ENCODE data around the gene LDHD.
A peak's percentile ranks its signal among the peaks of the same experiment; 100 is the strongest.

Gene LDHD

DNA sequence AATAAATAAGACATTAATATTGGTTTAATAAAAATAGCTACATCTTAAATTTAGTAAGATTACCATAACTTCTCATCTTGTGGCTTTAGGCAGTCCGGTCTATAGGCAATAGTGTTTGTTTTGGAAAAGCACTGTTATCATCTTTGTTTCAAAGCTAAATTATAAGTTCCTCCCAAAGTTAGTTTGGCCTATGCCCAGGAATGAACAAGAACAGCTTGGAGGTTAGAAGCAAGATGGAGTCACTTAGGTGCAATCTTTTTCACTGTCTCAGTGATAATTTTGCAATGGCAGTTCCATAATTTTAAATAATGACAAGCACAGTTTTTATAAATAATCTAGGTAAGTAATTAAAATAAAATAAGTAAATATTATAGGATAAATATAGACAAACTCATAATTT, 6.0 kb upstream of the LDHD start:
- Mint-ChIP-seq H3K4me3 (no peak overlapping the region), H3K9me3 (ENCODE audit: low read depth) (peaks cover 6% of the 10 kb centered on the region), H3K27me3 (no peaks in the 10 kb centered on the region), H3K4me1 (ENCODE audit: low read depth) (no peaks in the 10 kb centered on the region), H3K27ac (no peak overlapping the region), H3K36me3 (peaks cover 5% of the 10 kb centered on the region)

GRCh38 chr16:75121949-75122568, 5.5 kb upstream of the LDHD start:
- Mint-ChIP-seq H3K9me3 (ENCODE audit: low read depth) (peaks cover 6% of the 10 kb centered on the region), H3K36me3 (peaks cover 5% of the 10 kb centered on the region), H3K27me3 (no peaks in the 10 kb centered on the region), H3K4me1 (ENCODE audit: low read depth) (no peaks in the 10 kb centered on the region), H3K27ac (no peak overlapping the region), H3K4me3 (no peak overlapping the region)

DNA sequence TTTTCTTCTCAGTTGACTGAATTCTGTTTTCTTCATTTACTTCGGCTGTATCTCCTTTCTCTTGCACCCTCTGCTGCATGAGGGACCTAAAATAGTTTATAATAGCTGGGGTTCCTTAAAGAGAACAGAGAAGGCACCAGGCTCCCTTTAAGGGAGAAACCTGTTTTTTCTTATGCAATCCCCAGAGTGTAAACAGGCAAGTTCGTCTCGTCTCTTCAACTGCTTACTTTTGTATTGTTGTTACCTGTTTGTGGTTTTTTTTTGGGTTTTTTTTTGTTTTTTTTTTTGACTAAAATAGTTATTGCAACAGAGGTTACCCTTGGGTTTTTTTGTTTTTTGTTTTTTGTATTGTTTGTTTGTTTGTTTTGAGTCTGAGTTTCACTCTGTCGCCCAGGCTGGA, 3.7 kb upstream of the LDHD start:
- H3K9me3 Mint-ChIP-seq (ENCODE audit: low read depth) = peaks cover 6% of the 10 kb centered on the region
- H3K4me1 Mint-ChIP-seq (ENCODE audit: low read depth) = no peaks in the 10 kb centered on the region
- H3K27me3 Mint-ChIP-seq = no peaks in the 10 kb centered on the region
- no peak overlapping the region for H3K4me3 Mint-ChIP-seq
- H3K27ac Mint-ChIP-seq = no peak overlapping the region
- peaks cover 5% of the 10 kb centered on the region for H3K36me3 Mint-ChIP-seq

DNA sequence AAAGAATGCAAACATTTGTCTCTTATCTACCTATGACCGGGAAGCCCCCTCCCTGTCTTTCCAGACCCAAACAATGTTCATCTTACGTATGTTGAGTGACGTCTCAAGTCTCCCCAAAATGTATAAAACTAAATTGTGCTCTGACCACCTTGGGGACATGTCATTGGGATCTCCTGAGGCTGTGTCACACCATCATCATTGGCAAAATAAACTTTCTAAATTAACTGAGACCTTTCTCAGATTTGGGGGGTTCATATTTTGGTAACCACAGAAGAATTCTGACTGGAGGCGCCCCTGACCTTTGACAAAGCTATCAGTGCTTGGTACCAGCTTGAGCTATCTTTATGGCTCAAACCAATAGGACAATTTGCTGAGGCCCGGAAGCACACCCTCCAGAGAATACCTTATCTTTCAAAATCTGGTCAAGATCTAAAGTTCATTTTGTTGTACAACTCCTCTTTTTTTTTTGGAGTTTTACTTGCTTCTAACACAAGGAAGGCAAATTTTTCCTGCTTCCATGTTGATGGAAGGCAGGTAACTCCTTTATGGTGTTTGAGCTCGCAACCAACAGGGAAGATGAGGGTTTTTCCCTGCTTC, 2.5 kb upstream of the LDHD start:
- H3K9me3 Mint-ChIP-seq (ENCODE audit: low read depth) = peaks cover 6% of the 10 kb centered on the region
- H3K36me3 Mint-ChIP-seq = peaks cover 5% of the 10 kb centered on the region
- no peaks in the 10 kb centered on the region for H3K4me1 Mint-ChIP-seq (ENCODE audit: low read depth)
- H3K4me3 Mint-ChIP-seq = no peak overlapping the region
- H3K27ac Mint-ChIP-seq = no peak overlapping the region
- no peaks in the 10 kb centered on the region for H3K27me3 Mint-ChIP-seq

- H3K27me3 Mint-ChIP-seq = peaks cover 2% of the 10 kb centered on the region
- H3K9me3 Mint-ChIP-seq (ENCODE audit: low read depth) = peaks cover 1% of the 10 kb centered on the region
- no peak overlapping the region for H3K4me3 Mint-ChIP-seq
- H3K27ac Mint-ChIP-seq = no peak overlapping the region
- no peaks in the 10 kb centered on the region for H3K4me1 Mint-ChIP-seq (ENCODE audit: low read depth)
- H3K36me3 Mint-ChIP-seq = peaks cover under 1% of the 10 kb centered on the region
Measured at GRCh38 chr16:75116911-75117245, 298 bp upstream of the LDHD start.

- H3K27me3 Mint-ChIP-seq = peaks cover 4% of the 10 kb centered on the region
- H3K27ac Mint-ChIP-seq = no peak overlapping the region
- no peaks in the 10 kb centered on the region for H3K36me3 Mint-ChIP-seq
- H3K9me3 Mint-ChIP-seq (ENCODE audit: low read depth) = no peaks in the 10 kb centered on the region
- H3K4me3 Mint-ChIP-seq = no peak overlapping the region
- H3K4me1 Mint-ChIP-seq (ENCODE audit: low read depth) = peaks cover 12% of the 10 kb centered on the region
Measured at GRCh38 chr16:75114946-75115825, 1.4 kb downstream of the LDHD start.

- no peak overlapping the region for H3K27ac Mint-ChIP-seq
- H3K4me3 Mint-ChIP-seq = no peak overlapping the region
- no peaks in the 10 kb centered on the region for H3K9me3 Mint-ChIP-seq (ENCODE audit: low read depth)
- no peaks in the 10 kb centered on the region for H3K36me3 Mint-ChIP-seq
- peaks cover 20% of the 10 kb centered on the region for H3K4me1 Mint-ChIP-seq (ENCODE audit: low read depth)
- H3K27me3 Mint-ChIP-seq = peaks cover 4% of the 10 kb centered on the region
Measured at GRCh38 chr16:75114179-75114945, 2.2 kb downstream of the LDHD start.

GRCh38 chr16:75113541-75114121, 2.9 kb downstream of the LDHD start:
- Mint-ChIP-seq H3K9me3 (ENCODE audit: low read depth) (no peaks in the 10 kb centered on the region), H3K4me3 (no peak overlapping the region), H3K27me3 (peaks cover 4% of the 10 kb centered on the region), H3K4me1 (ENCODE audit: low read depth) (peaks cover 27% of the 10 kb centered on the region), H3K27ac (no peak overlapping the region), H3K36me3 (no peaks in the 10 kb centered on the region)

DNA sequence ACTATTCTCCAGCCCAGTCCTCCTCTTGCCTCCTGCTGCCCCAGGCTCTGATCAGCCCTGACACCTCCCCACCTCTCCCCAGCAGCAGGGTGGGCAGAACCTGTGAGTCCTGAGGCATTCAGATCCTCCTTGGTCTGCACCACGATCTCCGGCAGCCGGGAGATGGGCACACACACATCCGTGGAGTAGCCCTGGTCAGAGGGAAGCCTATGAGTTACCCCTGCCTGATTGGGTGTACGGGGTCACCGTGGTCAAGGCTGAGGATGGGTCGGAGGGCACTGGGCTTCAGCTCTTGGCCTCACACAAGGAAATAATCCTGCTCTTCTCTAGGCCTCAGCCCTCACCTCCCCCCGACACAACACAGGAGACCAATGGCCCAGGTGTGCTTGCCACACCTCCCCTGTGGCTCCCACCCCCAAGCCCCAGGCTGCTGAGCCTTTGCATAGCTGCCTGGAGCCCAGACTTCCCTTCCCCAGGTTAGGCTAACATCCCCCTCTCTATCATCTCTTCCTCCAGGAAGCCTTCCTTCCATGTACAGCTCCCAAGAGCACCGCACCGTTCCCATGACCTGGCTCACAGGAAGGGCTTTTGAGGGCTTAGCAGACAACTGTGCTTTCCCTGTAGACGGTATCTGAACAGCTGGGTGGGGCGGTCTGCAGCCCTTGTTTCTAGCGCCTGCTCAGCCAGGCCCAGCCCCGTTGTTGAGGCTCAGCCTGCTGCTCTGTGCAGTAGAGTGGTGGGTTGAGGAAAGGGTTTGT, 3.7 kb downstream of the LDHD start:
- peaks cover 4% of the 10 kb centered on the region for H3K27me3 Mint-ChIP-seq
- no peak overlapping the region for H3K27ac Mint-ChIP-seq
- no peak overlapping the region for H3K4me3 Mint-ChIP-seq
- no peaks in the 10 kb centered on the region for H3K36me3 Mint-ChIP-seq
- no peaks in the 10 kb centered on the region for H3K9me3 Mint-ChIP-seq (ENCODE audit: low read depth)
- H3K4me1 Mint-ChIP-seq (ENCODE audit: low read depth) = peaks cover 29% of the 10 kb centered on the region

DNA sequence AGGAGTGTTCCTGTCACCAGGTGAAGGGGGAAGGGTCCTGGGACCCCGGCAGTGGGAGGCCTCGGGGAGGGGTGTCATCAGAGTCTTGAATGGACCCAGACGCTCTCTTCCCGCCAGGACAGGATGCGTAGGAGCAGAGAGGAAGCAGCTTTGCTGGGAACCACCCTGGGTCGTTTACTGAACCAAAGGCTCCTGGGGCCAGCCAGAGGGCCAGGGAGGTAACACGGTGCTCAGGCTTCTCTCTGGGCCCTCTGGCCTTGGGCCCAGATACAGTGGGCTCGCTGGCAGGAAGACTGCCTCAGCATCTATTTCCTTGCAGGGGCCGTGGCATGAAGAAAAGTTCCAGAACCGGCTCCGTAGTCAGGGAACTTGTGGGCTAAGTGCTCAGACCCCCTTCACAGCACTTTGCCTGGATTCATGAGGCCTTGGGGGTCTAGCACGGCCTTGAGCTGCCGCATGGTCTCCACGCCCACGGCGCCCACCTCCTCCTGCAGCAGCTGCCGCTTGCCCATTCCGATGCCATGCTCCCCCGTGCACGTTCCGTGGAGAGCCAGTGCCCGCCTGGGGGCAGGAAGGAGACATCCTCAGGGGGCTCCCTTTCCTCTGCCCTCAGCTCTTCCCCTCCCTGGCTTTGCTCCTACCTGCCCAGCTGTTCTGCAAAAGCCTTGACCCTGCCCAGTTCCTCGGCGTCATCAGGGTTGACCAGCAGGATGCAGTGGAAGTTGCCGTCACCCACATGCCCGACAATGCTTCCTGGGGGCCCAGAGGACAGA, 4.4 kb downstream of the LDHD start:
- no peak overlapping the region for H3K27ac Mint-ChIP-seq
- H3K9me3 Mint-ChIP-seq (ENCODE audit: low read depth) = no peaks in the 10 kb centered on the region
- no peak overlapping the region for H3K4me3 Mint-ChIP-seq
- H3K27me3 Mint-ChIP-seq = peaks cover 4% of the 10 kb centered on the region
- H3K4me1 Mint-ChIP-seq (ENCODE audit: low read depth) = peaks cover 29% of the 10 kb centered on the region
- H3K36me3 Mint-ChIP-seq = no peaks in the 10 kb centered on the region

- H3K9me3 Mint-ChIP-seq (ENCODE audit: low read depth) = no peaks in the 10 kb centered on the region
- no peak overlapping the region for H3K27ac Mint-ChIP-seq
- H3K4me1 Mint-ChIP-seq (ENCODE audit: low read depth) = peaks cover 29% of the 10 kb centered on the region
- peak overlapping the region; percentile 38 for H3K4me3 Mint-ChIP-seq
- H3K36me3 Mint-ChIP-seq = peaks cover under 1% of the 10 kb centered on the region
- peaks cover 4% of the 10 kb centered on the region for H3K27me3 Mint-ChIP-seq
Measured at GRCh38 chr16:75111514-75111940, 5.1 kb downstream of the LDHD start.

DNA sequence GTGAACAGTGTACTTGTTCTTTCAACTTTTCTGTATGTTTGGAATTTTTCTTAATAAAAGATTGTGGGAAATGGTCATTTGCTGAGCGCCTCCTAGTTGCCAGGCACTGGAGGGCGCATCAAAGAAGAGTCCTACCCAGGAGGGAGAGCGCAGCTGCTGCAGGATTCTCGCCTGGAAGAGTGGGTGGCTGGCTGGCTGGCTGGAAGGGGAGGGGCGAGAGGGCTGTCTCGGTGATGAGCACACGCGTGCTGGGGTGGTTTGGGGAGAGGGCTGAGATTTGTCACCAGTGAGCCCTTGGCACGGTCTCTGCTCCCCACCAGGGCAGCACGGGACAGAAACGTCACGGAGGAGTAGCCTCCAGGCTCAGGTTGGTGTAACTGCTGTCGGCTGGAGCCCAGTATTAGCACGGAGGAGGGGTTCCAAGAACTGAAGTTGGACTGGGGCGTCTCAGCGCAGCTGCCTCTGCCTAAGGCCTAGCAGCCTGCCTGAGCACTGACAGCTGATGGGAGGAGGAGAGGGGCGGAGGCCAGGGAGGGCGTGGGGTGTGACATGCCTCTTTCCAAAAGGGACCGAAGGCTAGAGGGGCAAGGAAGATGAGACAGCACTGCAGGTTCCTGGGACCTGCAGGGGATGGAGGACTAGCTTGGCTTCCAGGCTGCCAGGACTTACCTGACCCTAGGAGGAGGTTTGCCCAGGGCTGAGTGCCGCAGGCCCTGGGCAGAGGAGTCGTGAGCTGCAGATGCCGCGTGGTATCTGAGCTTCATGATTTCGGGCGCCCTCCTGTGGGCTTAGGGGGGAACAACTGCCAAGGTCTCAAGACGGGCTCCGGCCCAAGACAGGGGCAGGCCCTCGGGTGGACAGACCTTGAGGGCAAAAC, 5.7 kb downstream of the LDHD start:
- peaks cover 29% of the 10 kb centered on the region for H3K4me1 Mint-ChIP-seq (ENCODE audit: low read depth)
- no peaks in the 10 kb centered on the region for H3K9me3 Mint-ChIP-seq (ENCODE audit: low read depth)
- peaks cover 4% of the 10 kb centered on the region for H3K27me3 Mint-ChIP-seq
- peak overlapping the region; percentile 38 for H3K4me3 Mint-ChIP-seq
- peaks cover 2% of the 10 kb centered on the region for H3K36me3 Mint-ChIP-seq
- peak overlapping the region; percentile 37 for H3K27ac Mint-ChIP-seq

Measured in activated naive CD8-positive, alpha-beta T cell (primary cell).